ENCODE measurements around the gene SESTD1.

SESTD1 gene

DNA sequence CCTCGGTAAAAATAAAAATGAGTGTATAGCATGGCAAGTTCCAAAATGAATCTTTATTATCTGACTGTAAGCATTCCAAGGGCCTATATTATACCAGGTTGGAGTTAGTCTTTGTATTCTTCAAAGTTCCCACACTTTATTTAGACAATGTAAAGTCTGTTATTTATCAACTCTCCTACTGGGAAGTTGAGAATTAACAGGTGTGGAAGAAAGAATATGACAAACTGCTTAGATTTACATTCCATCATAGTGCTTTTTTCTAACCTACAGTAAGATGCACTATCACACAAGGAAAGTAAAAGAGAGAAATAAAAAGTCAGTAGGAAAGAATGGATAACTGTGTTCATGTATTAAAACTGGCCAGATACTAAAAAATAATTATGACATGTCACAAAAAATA lies 93.3 kb downstream of the SESTD1 start:
- intact Hi-C loops (cut with micrococcal nuclease) = no loop called here
- H3K27ac Mint-ChIP-seq = no peak overlapping the region
- no peaks in the 10 kb centered on the region for H3K9me3 Mint-ChIP-seq
- H3K36me3 Mint-ChIP-seq (ENCODE audit: low read depth) = peaks cover 57% of the 10 kb centered on the region
- no peaks in the 10 kb centered on the region for H3K27me3 Mint-ChIP-seq
- peaks cover 6% of the 10 kb centered on the region for H3K4me1 Mint-ChIP-seq (ENCODE audit: low read depth)
- H3K4me3 Mint-ChIP-seq = no peak overlapping the region

DNA sequence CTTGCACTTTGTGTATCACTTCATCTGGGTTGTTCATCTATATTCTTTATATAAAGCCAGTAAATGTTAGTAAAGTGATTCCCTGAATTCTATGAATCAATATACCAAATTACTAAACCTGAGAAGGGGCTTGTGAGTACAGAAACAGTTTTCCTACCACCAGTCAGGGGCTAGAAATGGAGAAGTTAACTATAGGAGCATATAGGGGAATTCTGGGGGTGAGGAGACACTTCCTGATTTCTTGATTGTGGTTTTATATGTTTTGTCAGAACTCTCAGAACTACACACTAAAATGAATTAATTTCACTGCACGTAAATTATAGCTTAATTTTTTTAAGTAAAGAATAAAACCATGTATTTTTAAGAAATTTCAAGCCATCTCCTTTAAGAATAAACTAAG lies 93.7 kb downstream of the SESTD1 start:
- peaks cover 57% of the 10 kb centered on the region for H3K36me3 Mint-ChIP-seq (ENCODE audit: low read depth)
- intact Hi-C loops (cut with micrococcal nuclease) = no loop called here
- no peak overlapping the region for H3K27ac Mint-ChIP-seq
- no peaks in the 10 kb centered on the region for H3K9me3 Mint-ChIP-seq
- H3K27me3 Mint-ChIP-seq = no peaks in the 10 kb centered on the region
- peaks cover 6% of the 10 kb centered on the region for H3K4me1 Mint-ChIP-seq (ENCODE audit: low read depth)
- H3K4me3 Mint-ChIP-seq = no peak overlapping the region

- Mint-ChIP-seq H3K36me3 (ENCODE audit: low read depth) (peaks cover 67% of the 10 kb centered on the region), H3K9me3 (no peaks in the 10 kb centered on the region), H3K27ac (no peak overlapping the region), H3K4me3 (no peak overlapping the region), H3K27me3 (no peaks in the 10 kb centered on the region), H3K4me1 (ENCODE audit: low read depth) (no peaks in the 10 kb centered on the region)
- intact Hi-C loops (cut with micrococcal nuclease) = no loop called here
Observed at GRCh38 chr2:179165356-179166000, 99.2 kb downstream of the SESTD1 start.

DNA sequence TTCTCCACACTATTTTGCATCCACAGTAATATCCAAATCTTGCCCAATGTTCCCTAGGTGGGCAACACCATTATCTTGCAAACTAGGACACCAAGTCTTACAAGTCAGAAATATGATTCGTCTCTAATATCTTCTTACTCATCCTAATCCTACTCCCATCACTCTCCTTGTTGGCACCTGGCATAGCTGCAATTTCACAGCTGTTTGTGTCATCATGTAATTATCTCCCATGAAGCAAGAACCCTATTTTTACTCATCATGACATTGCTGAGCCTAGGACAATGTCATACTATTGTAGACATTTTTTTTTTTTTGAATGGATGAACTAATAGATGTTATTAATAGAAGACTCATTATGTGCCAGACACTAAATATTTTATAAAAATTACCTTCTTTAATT lies 123.4 kb downstream of the SESTD1 start:
- intact Hi-C loops (cut with micrococcal nuclease) = no loop called here
- Mint-ChIP-seq H3K36me3 (ENCODE audit: low read depth) (peaks cover 12% of the 10 kb centered on the region), H3K27me3 (no peaks in the 10 kb centered on the region), H3K4me1 (ENCODE audit: low read depth) (no peaks in the 10 kb centered on the region), H3K4me3 (no peak overlapping the region), H3K27ac (no peak overlapping the region), H3K9me3 (no peaks in the 10 kb centered on the region)

DNA sequence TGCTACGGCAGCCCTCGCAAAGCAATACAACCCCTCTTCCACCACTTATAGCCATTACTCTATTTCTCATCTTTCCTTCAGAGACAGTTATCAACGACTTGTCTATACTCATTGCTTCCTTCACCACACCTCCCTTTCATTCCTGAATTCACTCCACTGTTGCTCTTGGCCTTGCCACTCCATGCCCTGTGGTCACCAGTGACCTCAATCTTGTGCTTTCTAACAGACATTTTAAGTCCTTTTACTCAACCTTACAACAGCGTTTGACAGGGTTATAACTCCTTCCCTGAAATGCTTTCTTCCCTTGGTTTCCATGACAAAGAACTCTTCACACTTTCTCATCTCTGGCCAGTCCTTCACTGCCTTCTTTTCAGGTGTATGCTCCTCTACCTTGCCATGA lies 124.1 kb downstream of the SESTD1 start:
- H3K36me3 Mint-ChIP-seq (ENCODE audit: low read depth) = peaks cover 8% of the 10 kb centered on the region
- H3K4me1 Mint-ChIP-seq (ENCODE audit: low read depth) = no peaks in the 10 kb centered on the region
- no peak overlapping the region for H3K27ac Mint-ChIP-seq
- H3K27me3 Mint-ChIP-seq = no peaks in the 10 kb centered on the region
- H3K4me3 Mint-ChIP-seq = no peak overlapping the region
- intact Hi-C loops (cut with micrococcal nuclease) = no loop called here
- no peaks in the 10 kb centered on the region for H3K9me3 Mint-ChIP-seq

DNA sequence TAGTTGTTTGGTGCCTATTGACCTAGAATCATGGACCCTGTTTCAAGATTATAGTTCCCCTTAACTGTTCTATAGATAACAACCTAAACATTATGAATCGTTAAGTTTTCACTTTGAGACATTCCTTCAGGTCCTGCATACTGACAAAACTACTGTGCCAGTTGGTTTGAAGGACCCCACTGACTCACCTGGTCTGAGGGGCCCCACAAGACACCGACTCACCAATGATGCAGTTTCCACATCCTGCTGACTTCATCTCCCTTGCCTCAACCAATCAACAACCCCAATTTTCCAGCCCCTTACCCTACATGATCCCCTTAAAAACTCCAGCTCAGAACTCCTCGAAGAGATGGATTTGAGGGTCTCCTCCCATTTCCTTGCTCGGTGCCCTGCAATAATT lies 125.1 kb downstream of the SESTD1 start:
- no peaks in the 10 kb centered on the region for H3K9me3 Mint-ChIP-seq
- no peak overlapping the region for H3K27ac Mint-ChIP-seq

DNA sequence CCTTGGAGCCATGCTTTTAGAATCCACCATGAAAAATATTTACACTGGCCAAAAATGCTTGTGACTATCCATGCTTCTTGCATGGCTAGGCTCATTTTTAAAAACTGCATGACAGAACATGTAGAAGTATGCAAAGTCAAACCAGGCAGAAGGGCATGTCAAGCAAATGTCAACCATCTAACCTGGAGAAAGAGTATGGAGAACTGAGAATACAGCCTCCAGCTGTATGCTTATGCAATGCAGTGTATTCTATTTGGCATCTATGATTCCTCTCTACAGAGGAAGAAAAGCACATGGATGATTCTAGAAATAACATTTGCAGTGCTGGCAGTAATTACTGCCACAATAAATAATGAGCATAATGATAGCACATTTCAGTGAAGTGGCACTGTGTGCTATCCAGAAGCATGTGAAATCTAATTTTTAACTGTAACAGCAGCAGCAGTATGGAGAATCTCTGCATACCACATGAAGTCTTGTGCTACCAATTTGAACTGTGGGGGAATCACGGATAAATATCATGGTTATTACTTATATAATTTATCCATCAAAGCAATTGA lies 127.4 kb downstream of the SESTD1 start:
- H3K4me3 Mint-ChIP-seq = no peak overlapping the region
- H3K36me3 Mint-ChIP-seq (ENCODE audit: low read depth) = peaks cover 8% of the 10 kb centered on the region

More for the DNA sequence above, 125.1 kb downstream of the SESTD1 start:
- peaks cover 8% of the 10 kb centered on the region for H3K36me3 Mint-ChIP-seq (ENCODE audit: low read depth)
- intact Hi-C loops (cut with micrococcal nuclease) = no loop called here
- H3K4me3 Mint-ChIP-seq = no peak overlapping the region
- no peaks in the 10 kb centered on the region for H3K27me3 Mint-ChIP-seq
- H3K4me1 Mint-ChIP-seq (ENCODE audit: low read depth) = no peaks in the 10 kb centered on the region

GRCh38 chr2:179133016-179133415 lies 131.6 kb downstream of the SESTD1 start:
- no peaks in the 10 kb centered on the region for H3K9me3 Mint-ChIP-seq
- no peak overlapping the region for H3K27ac Mint-ChIP-seq
- no peaks in the 10 kb centered on the region for H3K4me1 Mint-ChIP-seq (ENCODE audit: low read depth)
- no peak overlapping the region for H3K4me3 Mint-ChIP-seq
- peaks cover 18% of the 10 kb centered on the region for H3K36me3 Mint-ChIP-seq (ENCODE audit: low read depth)
- H3K27me3 Mint-ChIP-seq = no peaks in the 10 kb centered on the region
- intact Hi-C loops (cut with micrococcal nuclease) = loop anchor here (5.0 kb wide), 1 partner anchor 336 kb away; no protein-coding TSS in a partner anchor

More for the DNA sequence above, 127.4 kb downstream of the SESTD1 start:
- H3K4me1 Mint-ChIP-seq (ENCODE audit: low read depth) = no peaks in the 10 kb centered on the region
- intact Hi-C loops (cut with micrococcal nuclease) = no loop called here
- H3K9me3 Mint-ChIP-seq = no peaks in the 10 kb centered on the region
- no peak overlapping the region for H3K27ac Mint-ChIP-seq
- H3K27me3 Mint-ChIP-seq = no peaks in the 10 kb centered on the region

- H3K36me3 Mint-ChIP-seq (ENCODE audit: low read depth) = peaks cover 15% of the 10 kb centered on the region
- no peak overlapping the region for H3K27ac Mint-ChIP-seq
- no peaks in the 10 kb centered on the region for H3K4me1 Mint-ChIP-seq (ENCODE audit: low read depth)
- no peaks in the 10 kb centered on the region for H3K9me3 Mint-ChIP-seq
- H3K27me3 Mint-ChIP-seq = no peaks in the 10 kb centered on the region
- intact Hi-C loops (cut with micrococcal nuclease) = loop anchor here (5.0 kb wide), 1 partner anchor 335 kb away; no protein-coding TSS in a partner anchor
- H3K4me3 Mint-ChIP-seq = no peak overlapping the region
Observed at GRCh38 chr2:179132076-179132475, 132.6 kb downstream of the SESTD1 start.

GRCh38 chr2:179130560-179130959 lies 134.1 kb downstream of the SESTD1 start:
- Mint-ChIP-seq H3K4me3 (no peak overlapping the region), H3K27me3 (no peaks in the 10 kb centered on the region), H3K36me3 (ENCODE audit: low read depth) (peaks cover 15% of the 10 kb centered on the region), H3K9me3 (no peaks in the 10 kb centered on the region), H3K27ac (no peak overlapping the region), H3K4me1 (ENCODE audit: low read depth) (no peaks in the 10 kb centered on the region)
- intact Hi-C loops (cut with micrococcal nuclease) = loop anchor here (5.0 kb wide), 1 partner anchor 333 kb away; no protein-coding TSS in a partner anchor

DNA sequence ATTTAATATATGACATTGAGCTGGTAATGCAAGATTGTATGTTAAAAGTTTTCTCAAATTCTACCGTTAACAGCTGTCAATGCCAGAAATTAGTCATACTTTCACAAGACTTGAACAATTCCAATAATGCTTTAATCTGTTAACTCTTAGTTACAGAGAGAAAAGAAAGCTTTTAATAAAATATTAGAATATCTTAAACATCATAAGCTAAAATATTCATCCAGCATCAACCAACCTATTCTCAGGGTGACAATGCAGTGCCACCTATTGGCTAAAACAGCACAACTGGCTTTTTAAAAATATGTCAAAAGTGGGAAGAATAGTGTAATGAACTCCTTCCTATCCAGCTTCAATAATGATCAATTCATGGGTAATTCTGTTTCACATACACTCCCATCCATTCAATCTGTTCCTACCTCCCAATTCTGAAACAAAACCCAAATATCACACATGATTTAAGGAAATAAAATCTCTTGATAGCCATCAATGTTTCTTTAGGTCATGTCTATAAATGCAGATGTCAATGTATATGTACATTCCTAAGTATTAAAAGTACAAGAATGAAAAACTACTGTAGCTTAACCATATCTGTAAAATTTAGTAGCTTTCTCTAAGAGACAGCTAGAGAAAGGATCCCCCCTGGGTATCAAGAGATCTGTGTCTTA lies 134.9 kb downstream of the SESTD1 start:
- no peaks in the 10 kb centered on the region for H3K9me3 Mint-ChIP-seq

DNA sequence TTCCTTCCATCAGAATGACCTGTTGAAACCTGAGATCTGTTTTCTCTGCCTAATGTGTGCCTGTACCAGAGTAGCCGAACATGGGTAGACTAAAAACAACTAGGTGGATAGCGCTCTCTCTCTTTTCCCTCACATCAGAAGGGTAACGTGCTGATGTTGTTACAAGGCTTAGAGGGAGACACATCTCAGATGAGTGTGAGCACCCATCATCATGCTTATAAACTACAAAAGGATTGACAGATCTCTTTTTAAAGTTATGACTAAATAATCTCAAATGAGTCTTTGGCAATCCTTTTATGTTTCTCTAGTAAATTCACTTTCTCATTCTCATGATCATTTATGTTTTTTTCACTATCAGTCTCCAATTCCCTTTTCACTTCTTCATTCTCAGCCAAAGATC lies 139.2 kb downstream of the SESTD1 start:
- Mint-ChIP-seq H3K27me3 (no peaks in the 10 kb centered on the region), H3K9me3 (no peaks in the 10 kb centered on the region), H3K36me3 (ENCODE audit: low read depth) (peaks cover 24% of the 10 kb centered on the region), H3K4me3 (no peak overlapping the region), H3K4me1 (ENCODE audit: low read depth) (peaks cover 8% of the 10 kb centered on the region), H3K27ac (no peak overlapping the region)
- intact Hi-C loops (cut with micrococcal nuclease) = loop anchor here (10.0 kb wide), 1 partner anchor 231 kb away; no protein-coding TSS in a partner anchor

More for the DNA sequence above, 134.9 kb downstream of the SESTD1 start:
- peaks cover 15% of the 10 kb centered on the region for H3K36me3 Mint-ChIP-seq (ENCODE audit: low read depth)
- H3K27ac Mint-ChIP-seq = no peak overlapping the region
- H3K4me1 Mint-ChIP-seq (ENCODE audit: low read depth) = no peaks in the 10 kb centered on the region
- intact Hi-C loops (cut with micrococcal nuclease) = loop anchor here (5.0 to 10.0 kb wide), 2 partner anchors 235 to 332 kb away; no protein-coding TSS in a partner anchor
- H3K4me3 Mint-ChIP-seq = no peak overlapping the region
- H3K27me3 Mint-ChIP-seq = no peaks in the 10 kb centered on the region

DNA sequence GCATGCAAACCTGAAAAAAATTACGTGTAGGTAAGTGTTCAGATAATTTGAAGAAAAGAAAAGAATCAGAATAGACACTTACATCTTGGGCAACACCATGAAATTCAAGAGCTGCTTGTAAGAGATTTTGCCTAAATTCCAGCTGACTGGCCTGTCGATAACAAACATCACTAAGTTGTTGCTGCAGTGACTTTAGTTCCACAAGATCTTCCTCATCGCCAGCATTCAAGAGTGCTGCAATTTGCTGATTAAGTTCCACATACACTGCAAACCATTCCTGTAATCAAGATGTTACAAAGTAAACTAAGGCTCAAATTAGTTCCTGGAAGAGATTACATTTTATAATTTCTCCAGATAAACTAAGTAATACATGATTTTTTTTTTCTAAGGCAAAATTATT lies 140.3 kb downstream of the SESTD1 start:
- Mint-ChIP-seq H3K27me3 (no peaks in the 10 kb centered on the region), H3K27ac (no peak overlapping the region), H3K4me1 (ENCODE audit: low read depth) (peaks cover 8% of the 10 kb centered on the region), H3K9me3 (no peaks in the 10 kb centered on the region), H3K36me3 (ENCODE audit: low read depth) (peaks cover 30% of the 10 kb centered on the region), H3K4me3 (no peak overlapping the region)
- intact Hi-C loops (cut with micrococcal nuclease) = loop anchor here (10.0 kb wide), 1 partner anchor 229 kb away; no protein-coding TSS in a partner anchor

DNA sequence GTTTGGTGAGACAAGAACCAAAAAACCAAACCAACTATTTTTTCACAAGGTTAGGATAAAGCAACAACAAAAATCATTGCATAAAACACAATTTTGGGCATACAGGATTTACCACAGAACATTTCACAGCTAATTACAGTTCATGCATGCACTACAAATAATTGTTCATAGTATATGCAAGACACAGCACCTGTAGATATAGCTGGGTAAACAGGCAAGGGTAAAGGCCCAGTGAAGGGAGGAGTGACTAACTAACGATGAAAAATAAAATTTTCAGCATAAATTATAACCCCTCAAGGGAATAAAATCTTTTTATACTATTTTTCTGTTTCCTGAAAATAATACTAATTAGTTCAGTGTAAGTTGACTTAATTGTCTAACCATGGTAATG lies 141.4 kb downstream of the SESTD1 start:
- Mint-ChIP-seq H3K27ac (no peak overlapping the region), H3K27me3 (no peaks in the 10 kb centered on the region), H3K36me3 (ENCODE audit: low read depth) (peaks cover 38% of the 10 kb centered on the region), H3K9me3 (no peaks in the 10 kb centered on the region), H3K4me1 (ENCODE audit: low read depth) (peaks cover 8% of the 10 kb centered on the region), H3K4me3 (no peak overlapping the region)
- intact Hi-C loops (cut with micrococcal nuclease) = loop anchor here (10.0 kb wide), 1 partner anchor 228 kb away; no protein-coding TSS in a partner anchor

Data from dendritic cell treated with granulocyte-macrophage colony-stimulating factor and Interleukin-4, amounts not matched to agents 40 ng/mL and 50 ng/mL, for 4 days (primary cell).